Hepatocyte (in vitro differentiated cells): ENCODE measurements around the gene CRYBG2. TPM values are rescaled to one million over a fixed set of nuclear protein-coding genes. Genes with fewer than 3 reads are reported as not detected.
A peak's percentile ranks its signal among the peaks of the same experiment; 100 is the strongest.

Source experiments
- DNase-seq: peaks from one replicate; pipeline ENCODE4 v3.0.0-alpha.2; 2016; ENCODE audit warnings: low spot score
- H2AFZ ChIP-seq: fragments of 200-600 bp; sonication (generic); 2 replicates; pipeline ENCODE4 v1.6.0; 2016; ENCODE audit warnings: antibody characterized with exemption, mild to moderate bottlenecking
- H3K27ac ChIP-seq: fragments of 200-600 bp; sonication (generic); 2 replicates; pipeline ENCODE4 v1.5.1; 2016; ENCODE audit warnings: mild to moderate bottlenecking
- H3K27me3 ChIP-seq: fragments of 200-600 bp; sonication (generic); 2 replicates; pipeline ENCODE4 v1.6.1; 2016
- H3K36me3 ChIP-seq: fragments of 200-600 bp; sonication (generic); replicated peaks from 2 replicates; pipeline ENCODE4 v1.5.1; 2016; ENCODE audit warnings: low read depth; ENCODE audit not compliant: insufficient read depth
- H3K4me1 ChIP-seq: fragments of 200-600 bp; sonication (generic); 2 replicates; pipeline ENCODE4 v1.5.1; 2016; ENCODE audit warnings: mild to moderate bottlenecking, moderate library complexity; ENCODE audit not compliant: insufficient read depth
- H3K4me2 ChIP-seq: fragments of 200-600 bp; sonication (generic); 2 replicates; pipeline ENCODE4 v1.6.0; 2016
- H3K4me3 ChIP-seq: fragments of 200-600 bp; sonication (generic); 2 replicates; pipeline ENCODE4 v1.5.1; 2016; ENCODE audit warnings: mild to moderate bottlenecking
- H3K79me2 ChIP-seq: fragments of 200-600 bp; sonication (generic); 2 replicates; pipeline ENCODE4 v1.6.0; 2017; ENCODE audit warnings: mild to moderate bottlenecking
- H3K9me2 ChIP-seq: fragments of 200-600 bp; sonication (generic); replicated peaks from 2 replicates; pipeline ENCODE4 v1.6.0; 2017; ENCODE audit warnings: mild to moderate bottlenecking; ENCODE audit not compliant: insufficient read depth
- H3K9me3 ChIP-seq: fragments of 200-600 bp; sonication (generic); 2 replicates; pipeline ENCODE4 v1.5.1; 2016; ENCODE audit warnings: low read depth, mild to moderate bottlenecking
- H4K20me1 ChIP-seq: fragments of 200-600 bp; sonication (generic); 2 replicates; pipeline ENCODE4 v1.6.0; 2016; ENCODE audit warnings: mild to moderate bottlenecking; ENCODE audit not compliant: insufficient read depth, poor library complexity, severe bottlenecking
- EZH2 ChIP-seq: fragments of 200-600 bp; sonication (generic); IDR thresholded peaks from 2 replicates; pipeline ENCODE4 v1.6.1; 2016; ENCODE audit warnings: antibody characterized with exemption, mild to moderate bottlenecking, borderline replicate concordance
- EZH2phosphoT487 ChIP-seq: fragments of 200-600 bp; sonication (generic); IDR thresholded peaks from one replicate; pipeline ENCODE4 v1.6.1; 2018; ENCODE audit warnings: antibody characterized with exemption, mild to moderate bottlenecking, low read depth, moderate library complexity; ENCODE audit not compliant: unreplicated experiment, severe bottlenecking
- WGBS: methylation state at CpG from one replicate; pipeline ENCODE4 v1.1.6; 2016; ENCODE audit warnings: low lambda C conversion rate; ENCODE audit errors: missing lambda C conversion rate; 5-methylcytosine and 5-hydroxymethylcytosine counted together
- polyA plus RNA-seq: library from polyadenylated mRNA; unstranded; fragments of >200 nt; fragmentation: Nextera tagmentation; extraction: Ambion mirVana; gene quantifications from 2 replicates; pipeline ENCODE4 v1.2.1, GENCODE V29; 2016
- total RNA-seq: library from RNA; depleted of rRNA; stranded (reverse); fragments of >200 nt; gene quantifications from 2 replicates; pipeline ENCODE4 v1.2.3, GENCODE V29; 2014
- TF ChIP-seq, protein P1 (sequence below): fragments of 200-600 bp; sonication (generic); IDR thresholded peaks from 2 replicates; pipeline ENCODE4 v1.5.1; 2016; ENCODE audit warnings: antibody characterized with exemption, mild to moderate bottlenecking; ENCODE audit not compliant: poor library complexity

The CRYBG2 gene
- total and polyA plus RNA-seq, 2 experiments from 2014 or later, result 15.6 to 20.1 TPM

DNA sequence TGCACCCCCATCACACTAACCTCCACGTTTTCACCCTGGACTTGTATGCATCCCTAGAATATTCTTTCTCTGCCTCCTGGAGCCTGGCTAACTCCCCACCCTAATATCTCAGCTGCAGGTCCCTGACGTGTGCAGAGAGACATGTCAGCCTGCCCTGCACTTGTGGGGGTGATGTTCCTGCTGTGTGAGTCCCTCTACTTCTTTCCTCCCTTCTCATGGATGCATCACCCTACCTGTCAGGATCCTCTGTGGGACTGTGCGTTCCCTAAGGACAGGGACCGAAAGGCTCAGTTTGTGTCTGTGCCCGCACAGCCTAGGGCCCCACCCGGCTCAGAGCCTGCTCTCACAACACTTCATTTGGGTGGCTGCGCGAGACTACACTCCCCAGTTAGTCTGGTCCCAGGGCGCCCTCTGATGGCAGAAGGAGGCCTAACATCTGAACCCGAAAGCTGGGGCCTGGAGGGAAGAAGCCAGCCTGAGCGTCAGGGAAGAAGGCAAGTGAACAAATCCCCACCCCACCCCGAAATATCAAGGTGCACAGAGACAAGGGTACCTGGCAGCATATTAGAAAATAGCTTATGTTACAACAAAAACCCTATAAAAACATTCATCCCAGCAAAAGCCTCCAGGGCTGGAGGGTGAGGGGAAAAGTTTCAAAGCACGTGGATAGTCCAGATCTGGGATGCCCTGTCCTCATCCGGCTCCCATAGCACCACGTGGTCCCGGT lies 32.5 kb downstream of the CRYBG2 start:
- Histone ChIP-seq H3K4me3 (no peak overlapping the region), H2AFZ (no peak overlapping the region), H3K27me3 (no peaks in the 10 kb centered on the region), H3K9me2 (no peaks in the 10 kb centered on the region), H3K27ac (no peak overlapping the region), H3K9me3 (no peaks in the 10 kb centered on the region), H4K20me1 (no peaks in the 10 kb centered on the region), H3K4me1 (no peaks in the 10 kb centered on the region), H3K79me2 (no peaks in the 10 kb centered on the region), H3K4me2 (no peak overlapping the region), H3K36me3 (no peaks in the 10 kb centered on the region)
- WGBS, result 32% methylated on average over 16 of the region's 16 CpGs
- DNase-seq, result peak; percentile 89
- TF ChIP-seq EZH2 (no peak), EZH2phosphoT487 (no peak)
- TF ChIP-seq, protein P1, sequence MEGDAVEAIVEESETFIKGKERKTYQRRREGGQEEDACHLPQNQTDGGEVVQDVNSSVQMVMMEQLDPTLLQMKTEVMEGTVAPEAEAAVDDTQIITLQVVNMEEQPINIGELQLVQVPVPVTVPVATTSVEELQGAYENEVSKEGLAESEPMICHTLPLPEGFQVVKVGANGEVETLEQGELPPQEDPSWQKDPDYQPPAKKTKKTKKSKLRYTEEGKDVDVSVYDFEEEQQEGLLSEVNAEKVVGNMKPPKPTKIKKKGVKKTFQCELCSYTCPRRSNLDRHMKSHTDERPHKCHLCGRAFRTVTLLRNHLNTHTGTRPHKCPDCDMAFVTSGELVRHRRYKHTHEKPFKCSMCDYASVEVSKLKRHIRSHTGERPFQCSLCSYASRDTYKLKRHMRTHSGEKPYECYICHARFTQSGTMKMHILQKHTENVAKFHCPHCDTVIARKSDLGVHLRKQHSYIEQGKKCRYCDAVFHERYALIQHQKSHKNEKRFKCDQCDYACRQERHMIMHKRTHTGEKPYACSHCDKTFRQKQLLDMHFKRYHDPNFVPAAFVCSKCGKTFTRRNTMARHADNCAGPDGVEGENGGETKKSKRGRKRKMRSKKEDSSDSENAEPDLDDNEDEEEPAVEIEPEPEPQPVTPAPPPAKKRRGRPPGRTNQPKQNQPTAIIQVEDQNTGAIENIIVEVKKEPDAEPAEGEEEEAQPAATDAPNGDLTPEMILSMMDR, result peak; percentile 94

DNA sequence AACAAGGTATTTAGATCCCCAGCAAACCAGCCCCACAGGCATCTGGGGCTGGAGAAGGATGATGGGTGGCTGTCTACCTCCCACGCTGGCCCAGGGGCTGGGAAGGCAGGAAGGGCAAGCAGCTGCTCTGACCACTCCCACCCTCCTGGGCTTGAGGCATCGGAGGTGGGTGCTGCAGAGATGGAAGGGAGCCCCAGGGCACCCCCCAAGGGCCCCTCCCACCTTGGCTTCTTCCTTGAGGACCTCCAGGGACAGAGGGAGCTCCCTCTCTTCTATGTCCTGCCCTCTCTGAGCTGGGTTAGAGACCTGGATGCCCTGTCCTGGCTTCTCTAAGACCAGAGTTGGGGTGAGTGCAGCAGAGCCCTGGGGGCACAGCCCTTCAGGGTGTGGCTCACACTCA lies 33.0 kb downstream of the CRYBG2 start:
- no peaks in the 10 kb centered on the region for H3K79me2 ChIP-seq
- WGBS, result 78% methylated on average over 2 of the region's 2 CpGs
- no peak for DNase-seq
- no peaks in the 10 kb centered on the region for H4K20me1 ChIP-seq
- H3K27me3 ChIP-seq, result no peaks in the 10 kb centered on the region
- no peak overlapping the region for H3K4me2 ChIP-seq
- H3K9me3 ChIP-seq, result no peaks in the 10 kb centered on the region
- no peaks in the 10 kb centered on the region for H3K9me2 ChIP-seq
- H3K36me3 ChIP-seq, result no peaks in the 10 kb centered on the region
- H2AFZ ChIP-seq, result no peak overlapping the region
- H3K4me1 ChIP-seq, result no peaks in the 10 kb centered on the region
- TF ChIP-seq, protein P1, result no peak
- no peak for TF ChIP-seq EZH2
- no peak for TF ChIP-seq EZH2phosphoT487
- H3K27ac ChIP-seq, result no peak overlapping the region
- H3K4me3 ChIP-seq, result no peak overlapping the region

DNA sequence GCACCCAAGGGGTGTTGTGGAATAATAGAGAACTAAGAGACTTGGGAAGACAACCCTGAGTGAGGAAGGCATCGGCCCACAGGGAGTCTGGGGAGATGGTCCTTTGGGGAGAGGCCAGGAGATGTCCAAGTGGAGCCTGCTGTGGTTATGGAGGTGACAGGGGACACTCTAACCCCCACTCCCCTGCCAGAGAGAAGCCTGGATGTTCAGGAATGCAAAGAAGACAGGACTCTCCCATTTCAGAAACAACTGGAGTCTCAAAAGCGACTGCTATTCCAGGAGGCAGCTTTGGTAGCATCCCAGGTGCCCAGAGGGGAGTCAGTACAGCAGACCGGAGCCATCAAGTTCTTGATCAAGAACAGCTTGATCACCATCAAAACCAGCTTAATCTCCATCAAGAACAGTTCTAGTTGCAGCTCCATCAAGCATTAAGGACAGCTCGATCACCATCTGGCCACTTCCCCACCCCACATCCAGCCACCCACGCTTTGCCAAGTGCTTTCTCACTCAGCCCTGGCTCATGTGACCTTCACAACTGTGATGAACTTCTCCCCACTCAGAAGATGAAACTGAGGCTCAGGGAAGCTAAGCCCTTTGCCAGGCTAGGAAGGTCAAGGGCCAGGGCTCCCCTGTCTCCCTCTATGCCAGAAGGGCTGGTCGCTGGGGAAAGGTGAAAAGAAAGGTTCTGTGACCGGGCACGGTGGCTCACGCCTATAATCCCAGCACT lies 35.4 kb downstream of the CRYBG2 start:
- WGBS, result 92% methylated on average over 9 of the region's 9 CpGs
- no peak overlapping the region for H3K4me3 ChIP-seq
- no peaks in the 10 kb centered on the region for H3K9me2 ChIP-seq
- H3K4me1 ChIP-seq, result no peaks in the 10 kb centered on the region
- no peaks in the 10 kb centered on the region for H4K20me1 ChIP-seq
- no peaks in the 10 kb centered on the region for H3K79me2 ChIP-seq
- H3K27me3 ChIP-seq, result no peaks in the 10 kb centered on the region
- H3K36me3 ChIP-seq, result no peaks in the 10 kb centered on the region
- no peak overlapping the region for H2AFZ ChIP-seq
- H3K4me2 ChIP-seq, result no peak overlapping the region
- TF ChIP-seq EZH2phosphoT487 (no peak), EZH2 (no peak)
- TF ChIP-seq, protein P1, result no peak
- DNase-seq, result no peak
- no peak overlapping the region for H3K27ac ChIP-seq
- H3K9me3 ChIP-seq, result no peaks in the 10 kb centered on the region
